Mucosa of gallbladder (tissue), 1 donor: ENCODE data around the gene FBF1. TPM values are rescaled to one million over a fixed set of nuclear protein-coding genes. Genes with fewer than 3 reads are reported as not detected.

ENCODE experiments used
- DNase-seq: peaks from one replicate; pipeline ENCODE4 v3.0.0-alpha.2; 2020; ENCODE audit warnings: low spot score
- total RNA-seq: library from RNA; stranded (reverse); gene quantifications from one replicate; pipeline ENCODE4 v1.2.1, GENCODE V29; 2021
- donor health status: DM: no; HTN: no; CAD: no.

FBF1 gene
- total RNA-seq, 1 donor from 2014 or later: 28.9 TPM

DNA sequence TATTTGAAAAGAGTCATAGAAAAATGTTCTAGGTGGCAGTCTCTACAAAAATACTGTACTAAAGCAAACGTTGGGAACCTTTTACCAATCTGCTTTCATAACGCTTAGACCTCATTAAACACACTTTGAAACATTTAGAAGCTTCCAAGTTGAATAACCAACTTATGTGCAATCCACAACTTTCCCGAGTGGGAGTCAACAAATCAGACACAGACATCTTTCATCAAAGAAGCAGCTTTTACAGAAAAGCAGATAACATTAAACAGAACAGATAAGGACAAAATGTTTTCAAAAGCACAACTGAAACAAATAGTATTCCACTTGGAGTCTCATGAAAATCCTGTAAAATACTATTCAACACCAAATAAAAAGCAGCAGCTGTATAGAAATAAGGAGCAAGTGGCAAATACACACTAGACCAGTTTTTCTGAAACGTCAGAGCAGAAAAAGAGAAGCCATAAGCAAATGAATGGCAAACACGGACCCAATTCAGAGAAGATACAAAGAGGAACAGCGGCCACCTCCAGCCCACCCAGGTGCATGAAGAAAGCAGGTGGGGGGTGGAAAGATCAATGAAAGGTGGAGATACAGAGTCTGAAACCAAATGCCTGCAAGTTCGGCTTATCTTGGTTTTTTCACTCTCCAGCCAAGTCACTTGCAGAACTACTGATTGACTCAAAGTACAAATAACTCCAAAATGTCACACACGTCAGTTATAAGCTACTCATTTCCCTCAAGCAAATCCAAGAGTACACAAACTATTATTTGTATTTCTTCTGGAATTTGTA is 18.4 kb upstream of the FBF1 start:
- no peak for DNase-seq

DNA sequence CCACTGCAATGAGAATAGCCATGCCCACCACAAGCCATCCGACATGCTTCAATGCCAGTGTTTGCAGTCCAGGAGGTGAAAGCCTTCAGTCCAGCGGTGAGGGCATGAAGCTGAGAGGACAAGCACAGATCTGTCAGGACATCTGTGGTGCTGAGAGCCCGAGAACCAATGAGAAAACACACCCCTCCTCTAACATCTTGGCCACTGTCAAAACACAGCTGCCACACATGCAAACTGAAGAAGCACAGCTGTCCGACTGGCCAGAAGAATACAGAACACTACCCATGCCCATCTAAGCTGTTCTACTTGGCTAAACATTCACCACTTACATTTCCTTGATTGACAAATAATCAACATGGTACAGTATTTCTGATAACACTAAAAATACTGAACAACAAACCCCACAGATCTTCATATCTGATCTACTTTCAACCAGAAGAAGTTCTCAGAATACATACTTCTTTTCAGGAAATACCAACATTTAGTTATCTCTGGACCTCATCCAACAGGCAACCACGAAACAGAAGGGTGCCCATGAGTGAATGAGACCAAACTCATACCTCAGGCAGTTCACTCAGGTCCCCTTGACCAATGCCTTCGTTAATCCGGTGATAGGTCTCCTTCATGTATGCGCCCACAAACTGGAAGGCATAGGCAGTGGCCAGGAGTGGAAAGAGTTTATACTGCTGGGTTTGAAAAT is 10.2 kb upstream of the FBF1 start:
- no peak for DNase-seq

DNA sequence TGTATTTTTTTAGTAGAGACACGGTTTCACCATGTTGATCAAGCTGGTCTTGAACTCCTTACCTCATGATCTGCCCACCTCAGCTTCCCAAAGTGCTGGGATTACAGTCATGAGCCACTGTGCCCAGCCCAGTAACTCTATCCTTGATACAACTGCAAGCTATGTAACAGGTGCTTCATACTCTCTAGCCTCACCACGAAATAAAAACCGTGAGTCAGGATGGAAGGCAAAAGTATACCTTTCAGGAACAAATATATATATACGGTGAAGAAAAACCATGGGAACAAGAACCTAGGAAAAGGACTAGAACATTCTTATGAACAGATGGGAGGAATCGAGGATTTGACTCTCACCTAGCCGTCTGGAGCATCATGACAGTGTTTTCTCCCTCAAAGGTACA is 9.6 kb upstream of the FBF1 start:
- no peak for DNase-seq

DNA sequence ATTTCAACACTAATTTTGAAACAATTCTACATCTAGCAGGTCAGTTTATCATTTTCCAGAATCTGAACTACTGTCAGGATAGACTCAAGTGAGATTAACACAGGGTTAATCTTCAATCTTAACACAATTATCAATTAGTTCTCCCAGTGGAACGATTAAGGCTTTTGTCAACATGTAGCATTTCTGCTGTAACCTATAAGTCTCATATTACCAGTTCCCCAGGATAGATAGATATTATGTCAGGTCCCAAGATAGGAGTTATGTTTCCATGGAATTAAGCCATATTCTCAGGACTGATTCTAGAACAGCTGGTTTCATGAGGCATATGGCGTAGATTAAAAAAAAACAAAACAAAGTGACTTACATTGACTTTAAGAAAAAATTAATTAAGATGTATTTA is 4.4 kb upstream of the FBF1 start:
- DNase-seq: no peak

DNA sequence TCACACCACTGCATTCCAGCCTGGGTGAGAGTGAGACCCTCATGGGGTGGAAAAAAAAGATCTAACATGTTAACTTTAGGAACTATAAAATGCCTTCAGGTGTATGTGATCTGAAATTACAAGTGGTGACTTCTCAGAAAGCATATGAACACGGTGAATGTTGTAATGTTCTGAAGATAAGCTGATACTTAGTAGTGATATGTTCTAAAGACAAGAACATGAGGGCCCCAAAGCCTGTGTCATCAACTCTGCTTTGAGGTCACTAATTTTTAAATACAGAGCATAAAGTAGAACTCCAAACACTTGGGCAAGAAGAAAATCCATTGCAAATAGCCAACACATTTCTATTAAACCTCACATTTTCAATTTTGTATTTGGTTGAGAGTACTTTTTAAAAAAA is 2.6 kb upstream of the FBF1 start:
- DNase-seq: no peak

DNA sequence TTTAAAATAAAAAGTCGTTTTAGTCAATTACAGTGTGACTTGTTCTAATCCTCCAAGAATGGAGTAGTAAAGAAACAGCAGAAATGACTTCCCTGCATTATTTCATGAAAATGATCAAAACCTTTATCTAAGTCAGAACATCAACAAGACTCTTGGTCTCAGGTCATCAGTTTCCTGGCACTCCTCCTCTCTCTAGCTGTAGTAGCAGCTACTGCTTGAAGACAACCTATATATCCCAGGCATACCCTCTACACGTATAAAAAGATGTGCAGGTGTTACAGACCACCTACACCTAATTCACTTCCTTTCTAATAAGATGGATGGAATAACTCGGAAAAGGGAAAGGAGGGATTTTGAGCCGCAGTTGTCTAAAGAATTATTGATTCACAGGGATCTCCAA is 1.6 kb upstream of the FBF1 start:
- DNase-seq: no peak

DNA sequence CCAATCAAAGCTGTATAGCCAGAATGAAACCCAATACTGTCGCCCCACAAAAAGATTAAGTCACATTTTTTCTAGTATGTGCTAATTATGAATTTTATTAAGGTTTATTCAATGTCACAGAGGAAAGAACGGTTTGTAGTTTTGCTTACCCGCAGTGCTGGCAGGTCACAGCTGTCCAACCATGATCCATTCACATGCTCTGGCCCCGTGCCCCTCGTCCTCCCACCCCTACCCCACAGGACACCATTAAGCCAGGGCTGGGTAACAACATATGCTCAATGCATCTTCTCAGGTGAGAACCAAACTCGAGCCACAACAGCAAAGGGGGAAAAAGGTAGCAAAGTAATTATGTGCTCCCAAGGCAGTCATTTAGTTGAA is 589 bp upstream of the FBF1 start:
- DNase-seq: no peak

DNA sequence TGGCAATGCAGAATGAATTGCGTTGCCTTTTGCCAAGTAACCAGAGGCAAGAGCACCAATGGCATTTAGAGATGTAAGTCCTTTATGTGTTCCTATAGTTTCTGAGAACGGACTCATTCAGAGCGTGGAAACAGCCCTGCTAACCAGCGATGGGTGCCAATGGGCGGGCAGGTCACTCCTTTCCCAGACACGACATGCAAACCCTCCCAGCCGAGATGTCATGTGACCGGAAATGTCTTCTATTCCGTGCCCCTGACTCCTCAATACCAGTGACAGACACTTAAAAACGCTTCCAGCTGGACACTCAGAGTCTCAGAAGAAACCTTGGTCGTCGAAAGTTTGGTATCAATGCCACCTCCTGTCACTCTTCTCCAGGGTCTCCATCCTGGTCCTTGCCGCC is 3.2 kb downstream of the FBF1 start:
- DNase-seq: no peak

DNA sequence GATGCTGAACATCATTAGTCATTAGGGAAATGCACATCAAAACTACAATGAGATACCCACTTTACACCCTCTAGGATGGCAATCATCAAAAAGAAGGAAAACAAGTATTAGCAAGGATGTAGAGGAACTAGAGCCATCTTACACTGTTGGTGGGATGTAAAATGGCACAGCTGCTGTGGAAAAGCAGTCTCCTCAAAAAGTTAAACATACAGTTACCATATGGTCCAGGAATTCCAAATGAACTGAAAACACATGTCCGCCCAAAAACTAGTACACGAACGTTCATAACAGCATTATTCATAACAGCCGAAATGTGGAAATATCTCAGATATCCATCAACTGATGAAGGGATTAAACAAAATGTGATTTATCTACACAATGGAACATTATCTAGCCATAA is 7.0 kb downstream of the FBF1 start:
- no peak for DNase-seq

DNA sequence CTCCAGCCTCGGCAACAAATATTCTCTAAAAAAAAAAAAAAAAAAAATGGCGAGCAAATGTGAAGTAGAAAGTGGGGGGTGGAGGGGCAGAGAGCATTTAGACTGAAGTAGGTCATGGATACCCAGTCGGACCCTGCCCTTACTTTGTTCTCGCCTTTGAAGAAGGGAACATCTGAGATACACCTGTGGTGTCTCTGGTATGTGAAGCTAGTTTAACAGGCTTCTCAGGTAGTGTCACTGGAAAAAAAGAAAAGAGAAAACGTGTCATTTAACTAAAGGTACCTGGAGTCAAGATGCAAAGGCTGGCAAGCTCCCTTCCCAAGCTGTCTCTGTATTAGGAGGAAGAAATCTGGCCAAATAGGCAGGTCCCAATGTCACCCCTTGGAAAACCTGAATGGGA is 8.0 kb downstream of the FBF1 start:
- no peak for DNase-seq

DNA sequence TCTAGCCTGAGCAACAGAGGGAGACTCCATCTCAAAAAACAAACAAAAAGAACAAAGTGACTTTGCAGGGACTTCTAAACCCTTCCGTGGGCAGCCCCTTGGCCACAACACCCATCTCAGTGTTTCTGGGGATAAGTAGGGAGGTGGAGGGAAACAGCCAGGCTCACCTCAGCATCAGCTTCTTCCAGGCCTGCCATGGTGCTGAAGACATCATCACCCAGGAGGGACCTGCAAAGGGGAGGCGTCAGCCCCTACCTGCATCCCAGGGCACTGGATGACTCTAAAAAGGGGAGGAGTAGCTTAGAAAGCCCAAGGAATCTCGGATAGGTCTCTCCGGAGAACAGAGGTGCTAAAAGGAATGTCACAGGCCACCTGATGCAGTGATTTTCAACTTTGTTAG is 9.8 kb downstream of the FBF1 start:
- DNase-seq: no peak

DNA sequence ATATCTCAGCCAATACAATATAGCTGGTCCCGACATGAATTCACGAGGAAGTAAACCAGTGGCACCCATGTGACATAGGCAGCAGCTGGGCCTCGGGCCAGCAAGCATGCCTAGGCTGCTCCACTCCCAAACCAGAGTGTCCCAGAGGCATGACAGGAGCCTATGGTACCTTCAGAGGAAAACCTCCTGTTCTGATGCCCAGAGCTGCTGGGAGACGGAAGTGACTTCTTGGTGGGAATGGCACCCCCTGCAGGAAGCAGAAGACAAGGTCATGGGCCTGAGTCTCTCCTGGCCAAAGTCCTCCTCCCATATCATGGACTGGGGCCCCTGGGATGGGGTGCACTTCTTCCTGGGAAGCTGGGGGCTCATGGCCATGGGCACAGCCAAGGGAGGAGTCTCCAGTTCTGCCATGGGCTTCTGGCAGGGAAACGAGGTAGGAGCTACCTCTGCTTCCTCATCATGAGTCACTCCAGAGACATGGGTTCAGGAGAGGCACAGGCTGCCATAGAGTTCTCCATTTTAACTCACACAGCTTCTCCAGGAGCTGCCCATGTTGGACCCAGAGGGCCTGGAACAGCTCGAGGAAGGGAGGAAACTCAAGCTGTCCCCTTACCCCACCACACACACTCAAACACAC is 13.4 kb downstream of the FBF1 start:
- no peak for DNase-seq

DNA sequence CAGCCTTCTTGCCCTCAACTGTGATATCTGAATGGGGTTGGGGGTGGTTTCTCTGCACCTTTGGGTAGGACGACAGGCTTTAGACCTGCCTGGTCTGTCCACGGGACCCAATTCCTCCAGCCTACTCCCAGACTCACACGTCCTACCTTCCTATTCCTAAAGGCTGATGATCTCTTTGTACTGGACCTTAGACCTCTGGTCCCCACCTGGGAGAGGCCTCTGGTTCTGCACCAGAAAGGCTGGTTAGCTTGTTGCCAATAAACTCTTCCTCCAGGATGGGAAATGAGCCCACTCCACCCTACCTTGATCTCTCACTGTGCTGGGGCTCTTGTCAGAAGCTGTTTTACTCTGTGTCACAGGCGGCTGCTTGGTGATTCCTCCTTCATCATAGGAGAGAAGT is 14.4 kb downstream of the FBF1 start:
- DNase-seq: no peak

DNA sequence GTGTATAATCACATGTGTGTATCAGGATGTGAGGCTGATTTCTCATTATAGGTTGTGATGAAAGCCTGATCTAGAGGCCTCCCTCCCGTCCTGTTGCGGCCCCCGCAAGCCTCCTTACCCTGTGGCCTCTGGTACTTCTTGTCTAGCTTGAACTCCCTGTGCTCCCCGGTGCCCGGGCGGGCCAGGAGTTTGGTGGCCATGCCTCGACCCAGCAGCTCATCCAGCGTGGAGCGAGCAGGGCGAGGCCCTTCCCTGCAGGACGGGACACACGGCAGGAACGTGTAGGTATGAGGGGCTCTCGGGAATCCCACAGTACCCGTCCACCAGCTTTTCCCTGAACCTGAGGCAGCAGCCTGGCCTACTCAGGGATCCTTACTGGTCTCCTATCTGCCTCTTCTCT is 14.9 kb downstream of the FBF1 start:
- DNase-seq: no peak

DNA sequence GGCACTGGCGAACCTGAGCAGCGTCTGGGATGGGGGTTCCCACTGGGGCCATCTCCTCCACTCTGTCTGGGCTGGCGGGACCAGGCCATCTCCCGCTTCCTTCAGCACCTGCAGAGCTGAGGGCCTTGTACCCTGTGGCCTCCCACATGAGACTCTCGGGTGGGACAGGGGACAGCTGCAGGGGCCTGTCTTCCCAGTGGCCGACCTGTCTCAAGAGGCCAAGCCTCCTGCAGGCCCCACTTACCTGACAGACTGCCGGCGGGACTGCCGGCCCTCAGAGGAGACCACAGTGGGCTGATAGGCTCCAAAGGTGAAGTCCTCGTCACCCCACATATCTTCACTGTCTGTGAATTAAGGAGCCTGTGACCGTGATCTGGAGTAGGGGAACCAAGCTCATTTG is 15.7 kb downstream of the FBF1 start:
- no peak for DNase-seq

DNA sequence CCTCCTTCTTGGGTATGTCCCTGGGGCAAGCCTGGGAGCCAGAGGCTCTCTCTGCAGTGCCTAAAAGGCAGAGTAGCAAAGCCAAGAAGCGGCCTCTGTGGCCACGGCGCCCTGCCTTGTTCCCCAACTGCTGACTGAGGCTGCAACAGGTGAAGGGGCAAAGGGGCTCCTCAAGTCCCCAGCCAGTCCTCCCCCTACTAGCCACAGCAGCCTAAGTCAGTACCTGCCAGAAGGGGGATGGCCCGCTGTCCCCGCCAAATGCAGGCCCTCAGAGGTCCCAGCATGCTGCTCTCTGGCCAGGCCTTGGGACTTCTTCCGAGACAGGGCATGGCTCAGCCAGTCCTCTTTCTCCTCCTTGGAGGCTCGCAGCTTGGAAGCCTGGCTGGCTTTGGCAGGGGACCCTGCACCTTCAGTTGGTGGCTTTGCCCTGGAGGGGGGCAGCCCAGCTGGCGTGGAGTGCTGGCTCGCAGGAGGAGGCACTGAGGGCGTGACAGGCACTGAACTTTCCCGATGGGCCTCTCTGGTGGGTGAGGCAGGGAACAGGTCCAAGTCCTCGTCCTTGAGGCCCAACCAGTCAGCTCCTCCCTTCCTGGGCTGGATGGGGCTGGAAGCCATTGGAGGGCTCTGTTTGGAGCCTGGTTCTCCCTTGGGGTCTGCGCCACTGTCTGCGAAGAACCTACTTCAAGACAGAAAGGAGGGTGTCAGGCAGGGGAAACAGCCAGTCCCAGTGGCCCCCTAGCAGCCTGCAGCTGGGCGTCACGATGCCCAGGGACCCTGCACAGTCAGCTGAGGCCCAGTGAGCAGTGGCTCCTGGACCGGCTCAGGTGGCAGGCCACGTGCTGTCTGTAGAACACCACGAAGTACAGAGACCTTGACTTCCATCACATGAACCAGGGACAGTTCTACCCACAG is 17.6 kb downstream of the FBF1 start:
- DNase-seq: no peak

DNA sequence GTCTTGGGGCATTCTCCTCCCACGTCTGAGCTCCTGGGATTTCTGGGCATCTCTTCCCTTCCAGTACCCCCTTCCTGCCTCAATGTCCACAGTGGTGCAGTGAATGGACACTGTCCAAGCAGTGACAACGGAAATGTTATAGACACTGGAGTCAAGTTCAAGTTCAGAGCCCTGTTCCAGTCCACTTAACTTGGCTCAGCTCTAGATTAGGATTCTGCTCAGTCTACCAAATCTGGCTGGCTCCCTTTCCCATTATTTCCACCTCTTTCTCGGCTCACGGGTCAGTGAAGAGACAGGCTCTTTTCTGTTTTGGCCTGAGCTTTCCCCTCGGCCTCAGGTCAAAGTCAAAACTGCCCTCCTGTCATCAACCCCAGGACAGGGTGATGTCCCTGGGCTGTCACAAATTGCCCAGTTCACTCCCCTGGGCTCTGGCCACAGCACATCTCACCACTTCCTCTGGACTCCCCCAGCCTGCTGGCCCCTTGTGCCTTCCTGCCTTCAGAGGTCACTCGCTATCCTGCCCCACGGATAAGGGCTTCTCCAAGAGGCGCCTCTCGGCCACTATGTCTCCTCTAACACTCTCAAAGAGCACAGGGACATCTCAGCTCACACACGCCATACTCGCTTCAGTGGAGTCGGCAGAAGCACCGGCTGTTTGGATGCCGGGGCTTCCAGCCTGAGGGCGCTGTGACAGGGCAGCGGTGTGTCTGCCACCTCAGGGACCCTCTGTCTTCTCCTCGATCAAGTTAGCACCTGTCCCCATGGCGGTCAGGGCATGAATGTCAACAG is 18.5 kb downstream of the FBF1 start:
- no peak for DNase-seq

DNA sequence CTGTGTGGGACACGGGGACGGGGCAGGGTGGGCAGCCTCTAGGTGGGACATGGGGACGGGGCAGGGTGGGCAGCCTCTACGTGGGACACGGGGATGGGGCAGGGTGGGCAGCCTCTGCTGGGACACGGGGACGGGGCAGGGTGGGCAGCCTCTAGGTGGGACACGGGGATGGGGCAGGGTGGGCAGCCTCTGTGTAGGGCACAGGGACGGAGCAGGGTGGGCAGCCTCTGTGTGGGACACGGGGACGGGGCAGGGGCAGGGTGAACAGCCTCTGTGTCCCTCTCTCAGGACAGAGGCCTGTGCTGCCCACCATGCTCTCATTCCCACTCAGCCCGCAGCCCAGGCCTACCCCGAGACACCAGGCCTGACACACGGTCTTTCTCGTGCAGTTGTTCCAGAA is 19.2 kb downstream of the FBF1 start:
- DNase-seq: no peak

DNA sequence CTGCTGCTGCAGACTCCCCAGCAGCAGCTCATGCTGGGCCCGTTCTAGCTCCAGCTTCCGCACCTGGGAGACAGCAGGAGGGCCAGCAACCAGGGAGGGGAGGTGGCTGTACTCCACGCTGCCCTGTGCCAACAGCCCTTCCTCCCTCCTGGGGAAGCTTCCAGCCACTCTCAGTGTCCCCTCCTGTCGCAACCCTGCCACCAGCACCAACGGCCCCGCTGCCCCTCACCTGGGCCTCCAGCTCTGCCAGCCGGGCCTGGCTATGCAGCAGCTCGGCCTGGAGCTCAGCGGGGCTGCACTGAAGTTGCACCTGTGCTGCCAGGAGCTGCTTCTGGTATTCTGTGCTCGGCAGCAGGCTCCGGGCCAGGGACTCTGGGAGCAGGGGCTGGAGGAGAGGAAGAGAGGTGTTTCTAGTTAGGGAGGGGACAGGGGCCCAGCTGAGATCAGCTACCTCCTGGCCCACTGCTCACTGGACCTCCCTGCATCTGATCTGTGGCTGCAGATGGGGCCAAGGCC is 20.7 kb downstream of the FBF1 start:
- no peak for DNase-seq

DNA sequence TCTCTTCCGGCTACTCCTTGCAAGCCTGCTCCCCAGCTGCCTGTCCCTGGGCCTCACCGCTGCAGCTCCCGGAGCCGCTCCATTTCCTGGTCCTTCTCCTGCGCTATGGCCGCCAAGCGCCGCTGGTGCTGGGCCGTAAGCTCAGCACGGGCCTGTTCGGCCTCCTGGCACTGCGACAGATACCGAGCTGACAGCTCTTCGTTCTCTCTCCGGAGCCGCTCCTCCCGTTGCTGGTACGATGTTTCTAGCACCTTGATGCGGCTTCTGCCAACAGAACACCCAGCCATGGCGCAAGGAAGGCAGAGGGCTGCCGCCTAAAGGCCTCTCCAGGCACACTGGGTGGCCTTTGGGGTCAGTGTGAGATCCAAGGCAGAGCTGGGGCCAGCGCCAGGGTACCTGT is 21.2 kb downstream of the FBF1 start:
- DNase-seq: no peak

DNA sequence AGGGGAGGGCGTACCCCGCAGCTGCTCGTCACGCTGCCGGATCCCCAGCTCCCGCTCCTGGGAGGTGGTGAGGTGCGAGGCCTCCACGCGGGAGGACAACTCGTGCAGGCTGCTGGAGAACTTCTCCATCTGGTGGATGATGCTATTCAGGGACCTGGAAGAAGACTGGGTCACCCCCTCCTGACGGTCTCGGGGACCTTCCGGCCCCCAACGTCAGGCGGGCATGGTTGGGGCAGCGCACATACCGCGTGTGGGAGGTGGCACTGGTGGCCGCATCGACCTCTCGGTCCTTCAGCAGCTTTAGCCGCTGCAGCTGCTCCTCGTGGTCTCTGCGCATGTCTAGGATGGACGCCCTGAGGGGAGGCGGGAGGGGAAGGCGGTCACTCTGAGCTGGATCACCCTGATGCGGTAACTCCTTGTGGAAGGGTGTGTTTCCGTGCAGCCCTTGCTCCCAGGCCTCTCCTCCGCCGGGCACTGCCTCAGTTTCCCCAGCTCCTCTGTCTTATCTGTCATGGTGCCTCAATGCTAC is 22.9 kb downstream of the FBF1 start:
- DNase-seq: no peak
